GM23338 (cell line): ENCODE measurements around the gene ZNF490. TPM values are rescaled to one million over a fixed set of nuclear protein-coding genes. Genes with fewer than 3 reads are reported as not detected.

Source experiments
- ATAC-seq: fragments of 200-7000 bp; cut with Tn5 transposase; 3 replicates; pipeline ENCODE4 v1.9.1; 2020
- DNase-seq: peaks from one replicate; pipeline ENCODE4 v3.0.0-alpha.2; 2015; ENCODE audit warnings: low spot score
- H2AFZ ChIP-seq: fragments of 200-600 bp; sonication (generic); 2 replicates; pipeline ENCODE4 v1.8.0; 2016; ENCODE audit warnings: antibody characterized with exemption, mild to moderate bottlenecking, moderate library complexity
- H3F3A ChIP-seq: fragments of 200-600 bp; sonication (generic); replicated peaks from 2 replicates; pipeline ENCODE4 v1.8.0; 2017; ENCODE audit warnings: antibody characterized with exemption, mixed run types, low read depth
- H3K27ac ChIP-seq: fragments of 200-600 bp; sonication (generic); 2 replicates; pipeline ENCODE4 v1.6.1; 2016; ENCODE audit warnings: low read depth
- H3K27me3 ChIP-seq: fragments of 200-600 bp; sonication (generic); 2 replicates; pipeline ENCODE4 v1.8.0; 2016; ENCODE audit warnings: mild to moderate bottlenecking, mixed run types, moderate library complexity; ENCODE audit not compliant: insufficient read depth
- H3K36me3 ChIP-seq: fragments of 200-600 bp; sonication (generic); 2 replicates; pipeline ENCODE4 v1.8.0; 2016; ENCODE audit warnings: mild to moderate bottlenecking; ENCODE audit not compliant: insufficient read depth
- H3K4me1 ChIP-seq: fragments of 200-600 bp; sonication (generic); 2 replicates; pipeline ENCODE4 v1.8.0; 2016; ENCODE audit warnings: mild to moderate bottlenecking, moderate library complexity; ENCODE audit not compliant: insufficient read depth
- H3K4me2 ChIP-seq: fragments of 200-600 bp; sonication (generic); 2 replicates; pipeline ENCODE4 v1.7.1; 2017; ENCODE audit warnings: mixed run types
- H3K4me3 ChIP-seq: fragments of 200-600 bp; sonication (generic); 2 replicates; pipeline ENCODE4 v1.6.1; 2016; ENCODE audit warnings: mixed run types
- H3K79me2 ChIP-seq: fragments of 200-600 bp; sonication (generic); replicated peaks from 2 replicates; pipeline ENCODE4 v1.8.0; 2017; ENCODE audit warnings: mild to moderate bottlenecking; ENCODE audit not compliant: insufficient read depth
- H3K9me2 ChIP-seq: fragments of 200-600 bp; sonication (generic); 2 replicates; pipeline ENCODE4 v1.8.0; 2017; ENCODE audit not compliant: insufficient read depth
- H4K20me1 ChIP-seq: fragments of 200-600 bp; sonication (generic); replicated peaks from 2 replicates; pipeline ENCODE4 v1.8.0; 2017; ENCODE audit warnings: mild to moderate bottlenecking; ENCODE audit not compliant: insufficient read depth
- H3K27ac Mint-ChIP-seq: 2 replicates; pipeline ENCODE4 v1.8.0; 2020; ENCODE audit warnings: inconsistent platforms, mild to moderate bottlenecking, moderate library complexity, mixed read lengths
- H3K27me3 Mint-ChIP-seq: 3 replicates; pipeline ENCODE4 v1.8.0; 2022; ENCODE audit warnings: low read depth, mild to moderate bottlenecking, moderate library complexity, mixed read lengths, inconsistent platforms; ENCODE audit not compliant: insufficient read depth, poor library complexity
- H3K36me3 Mint-ChIP-seq: 3 replicates; pipeline ENCODE4 v1.8.0; 2021; ENCODE audit warnings: low read depth, mild to moderate bottlenecking, inconsistent platforms, moderate library complexity, mixed read lengths
- H3K4me1 Mint-ChIP-seq: 3 replicates; pipeline ENCODE4 v1.8.0; 2020; ENCODE audit warnings: mild to moderate bottlenecking, inconsistent platforms, mixed read lengths
- H3K4me3 Mint-ChIP-seq: 3 replicates; pipeline ENCODE4 v1.8.0; 2021; ENCODE audit warnings: moderate library complexity, mild to moderate bottlenecking, inconsistent platforms, mixed read lengths
- H3K9me3 Mint-ChIP-seq: 3 replicates; pipeline ENCODE4 v1.8.0; 2020; ENCODE audit warnings: moderate library complexity, mild to moderate bottlenecking, inconsistent platforms, mixed read lengths
- CREB1 ChIP-seq: fragments of 250-450 bp; sonication (Bioruptor Pico); IDR thresholded peaks from 2 replicates; pipeline ENCODE4 v1.5.0; 2020; ENCODE audit warnings: low read depth, mild to moderate bottlenecking, moderate library complexity
- EZH2 ChIP-seq: fragments of 200-600 bp; sonication (generic); IDR thresholded peaks from one replicate; pipeline ENCODE4 v1.8.0; 2017; ENCODE audit warnings: antibody characterized with exemption, mild to moderate bottlenecking, low read depth; ENCODE audit not compliant: unreplicated experiment
- EZH2phosphoT487 ChIP-seq: fragments of 200-600 bp; sonication (generic); IDR thresholded peaks from one replicate; pipeline ENCODE4 v1.8.1; 2018; ENCODE audit warnings: antibody characterized with exemption; ENCODE audit not compliant: unreplicated experiment
- JUNB ChIP-seq: IDR thresholded peaks from one replicate; pipeline ENCODE4 v1.6.1; 2016; ENCODE audit warnings: antibody characterized with exemption; ENCODE audit not compliant: unreplicated experiment
- NANOG ChIP-seq: IDR thresholded peaks from 2 replicates; pipeline ENCODE4 v1.6.1; 2016; ENCODE audit warnings: antibody characterized with exemption, borderline replicate concordance
- POLR2AphosphoS5 ChIP-seq: IDR thresholded peaks from 2 replicates; pipeline ENCODE4 v1.6.1; 2016; ENCODE audit warnings: antibody characterized with exemption, low read depth
- STAT1 ChIP-seq: IDR thresholded peaks from one replicate; pipeline ENCODE4 v1.6.1; 2016; ENCODE audit warnings: antibody characterized with exemption; ENCODE audit not compliant: unreplicated experiment
- ZNF114 ChIP-seq: fragments of 250-450 bp; sonication (Bioruptor Pico); IDR thresholded peaks from 2 replicates; pipeline ENCODE4 v1.5.0; 2020; ENCODE audit warnings: mild to moderate bottlenecking, moderate library complexity
- ZNF331 ChIP-seq: fragments of 250-450 bp; sonication (Bioruptor Pico); IDR thresholded peaks from 2 replicates; pipeline ENCODE4 v1.5.0; 2020; ENCODE audit warnings: low read depth, mild to moderate bottlenecking, moderate library complexity
- polyA plus RNA-seq: library from polyadenylated mRNA; unstranded; fragments of >200 nt; fragmentation: Nextera tagmentation; extraction: Ambion mirVana; gene quantifications from 2 replicates; pipeline ENCODE4 v1.2.1, GENCODE V29; 2016
- total RNA-seq: library from RNA; depleted of rRNA; stranded (reverse); fragments of >200 nt; shearing (Covaris generic); gene quantifications from 2 replicates; pipeline ENCODE4 v1.2.3, GENCODE V29; 2014
- TF ChIP-seq, protein P1 (sequence below): IDR thresholded peaks from one replicate; pipeline ENCODE4 v1.6.1; 2018; ENCODE audit warnings: antibody characterized with exemption; ENCODE audit not compliant: unreplicated experiment
- TF ChIP-seq, protein P2 (sequence below): IDR thresholded peaks from 2 replicates; pipeline ENCODE4 v1.6.1; 2016; ENCODE audit warnings: antibody characterized with exemption
- TF ChIP-seq, protein P3 (sequence below), 2 experiments: fragments of 200-600 bp in 1 of 2; sonication (generic) in 1 of 2; conservative IDR thresholded peaks; 2 replicates each; pipeline versions ENCODE4 v1.5.1 to v1.6.1; 2016 to 2017; ENCODE audit warnings: antibody characterized with exemption in 2 of 2, low read depth in 2 of 2, mild to moderate bottlenecking in 2 of 2, moderate library complexity in 1 of 2
- TF ChIP-seq, protein P4 (sequence below): fragments of 250-450 bp; sonication (Bioruptor Pico); IDR thresholded peaks from 2 replicates; pipeline ENCODE4 v1.5.0; 2020; ENCODE audit warnings: mild to moderate bottlenecking, moderate library complexity

The ZNF490 gene
- total and polyA plus RNA-seq, 2 experiments from 2014 or later, result 1.4 to 7.3 TPM

DNA sequence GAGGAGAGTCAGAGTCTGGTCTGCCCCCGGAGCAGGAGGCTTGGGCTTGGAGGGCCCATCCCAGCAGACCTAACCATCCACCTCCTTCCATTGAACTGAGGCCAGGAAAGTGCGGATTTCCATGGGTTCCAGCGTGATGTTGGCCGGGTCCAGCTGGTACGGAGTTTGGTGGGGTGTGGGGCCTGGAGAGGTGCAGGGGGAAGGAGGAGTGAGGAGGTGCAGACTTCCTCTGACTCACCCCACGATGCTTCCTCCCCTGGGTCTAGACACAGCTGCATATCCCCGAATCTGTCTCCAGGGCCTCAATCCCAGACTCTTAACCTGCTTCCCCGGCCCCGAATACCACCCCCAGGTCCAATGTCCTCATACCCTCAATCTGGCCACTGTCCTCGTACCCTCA, 35.9 kb upstream of the ZNF490 start:
- TF ChIP-seq ZNF114 (CRISPR knock-in tag), result no peak
- TF ChIP-seq, protein P1, sequence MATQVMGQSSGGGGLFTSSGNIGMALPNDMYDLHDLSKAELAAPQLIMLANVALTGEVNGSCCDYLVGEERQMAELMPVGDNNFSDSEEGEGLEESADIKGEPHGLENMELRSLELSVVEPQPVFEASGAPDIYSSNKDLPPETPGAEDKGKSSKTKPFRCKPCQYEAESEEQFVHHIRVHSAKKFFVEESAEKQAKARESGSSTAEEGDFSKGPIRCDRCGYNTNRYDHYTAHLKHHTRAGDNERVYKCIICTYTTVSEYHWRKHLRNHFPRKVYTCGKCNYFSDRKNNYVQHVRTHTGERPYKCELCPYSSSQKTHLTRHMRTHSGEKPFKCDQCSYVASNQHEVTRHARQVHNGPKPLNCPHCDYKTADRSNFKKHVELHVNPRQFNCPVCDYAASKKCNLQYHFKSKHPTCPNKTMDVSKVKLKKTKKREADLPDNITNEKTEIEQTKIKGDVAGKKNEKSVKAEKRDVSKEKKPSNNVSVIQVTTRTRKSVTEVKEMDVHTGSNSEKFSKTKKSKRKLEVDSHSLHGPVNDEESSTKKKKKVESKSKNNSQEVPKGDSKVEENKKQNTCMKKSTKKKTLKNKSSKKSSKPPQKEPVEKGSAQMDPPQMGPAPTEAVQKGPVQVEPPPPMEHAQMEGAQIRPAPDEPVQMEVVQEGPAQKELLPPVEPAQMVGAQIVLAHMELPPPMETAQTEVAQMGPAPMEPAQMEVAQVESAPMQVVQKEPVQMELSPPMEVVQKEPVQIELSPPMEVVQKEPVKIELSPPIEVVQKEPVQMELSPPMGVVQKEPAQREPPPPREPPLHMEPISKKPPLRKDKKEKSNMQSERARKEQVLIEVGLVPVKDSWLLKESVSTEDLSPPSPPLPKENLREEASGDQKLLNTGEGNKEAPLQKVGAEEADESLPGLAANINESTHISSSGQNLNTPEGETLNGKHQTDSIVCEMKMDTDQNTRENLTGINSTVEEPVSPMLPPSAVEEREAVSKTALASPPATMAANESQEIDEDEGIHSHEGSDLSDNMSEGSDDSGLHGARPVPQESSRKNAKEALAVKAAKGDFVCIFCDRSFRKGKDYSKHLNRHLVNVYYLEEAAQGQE, result no peak
- TF ChIP-seq, protein P2, sequence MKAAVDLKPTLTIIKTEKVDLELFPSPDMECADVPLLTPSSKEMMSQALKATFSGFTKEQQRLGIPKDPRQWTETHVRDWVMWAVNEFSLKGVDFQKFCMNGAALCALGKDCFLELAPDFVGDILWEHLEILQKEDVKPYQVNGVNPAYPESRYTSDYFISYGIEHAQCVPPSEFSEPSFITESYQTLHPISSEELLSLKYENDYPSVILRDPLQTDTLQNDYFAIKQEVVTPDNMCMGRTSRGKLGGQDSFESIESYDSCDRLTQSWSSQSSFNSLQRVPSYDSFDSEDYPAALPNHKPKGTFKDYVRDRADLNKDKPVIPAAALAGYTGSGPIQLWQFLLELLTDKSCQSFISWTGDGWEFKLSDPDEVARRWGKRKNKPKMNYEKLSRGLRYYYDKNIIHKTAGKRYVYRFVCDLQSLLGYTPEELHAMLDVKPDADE, result no peak
- TF ChIP-seq POLR2AphosphoS5, result no peak
- TF ChIP-seq JUNB, result no peak
- no peak for TF ChIP-seq EZH2phosphoT487
- TF ChIP-seq, protein P3, sequence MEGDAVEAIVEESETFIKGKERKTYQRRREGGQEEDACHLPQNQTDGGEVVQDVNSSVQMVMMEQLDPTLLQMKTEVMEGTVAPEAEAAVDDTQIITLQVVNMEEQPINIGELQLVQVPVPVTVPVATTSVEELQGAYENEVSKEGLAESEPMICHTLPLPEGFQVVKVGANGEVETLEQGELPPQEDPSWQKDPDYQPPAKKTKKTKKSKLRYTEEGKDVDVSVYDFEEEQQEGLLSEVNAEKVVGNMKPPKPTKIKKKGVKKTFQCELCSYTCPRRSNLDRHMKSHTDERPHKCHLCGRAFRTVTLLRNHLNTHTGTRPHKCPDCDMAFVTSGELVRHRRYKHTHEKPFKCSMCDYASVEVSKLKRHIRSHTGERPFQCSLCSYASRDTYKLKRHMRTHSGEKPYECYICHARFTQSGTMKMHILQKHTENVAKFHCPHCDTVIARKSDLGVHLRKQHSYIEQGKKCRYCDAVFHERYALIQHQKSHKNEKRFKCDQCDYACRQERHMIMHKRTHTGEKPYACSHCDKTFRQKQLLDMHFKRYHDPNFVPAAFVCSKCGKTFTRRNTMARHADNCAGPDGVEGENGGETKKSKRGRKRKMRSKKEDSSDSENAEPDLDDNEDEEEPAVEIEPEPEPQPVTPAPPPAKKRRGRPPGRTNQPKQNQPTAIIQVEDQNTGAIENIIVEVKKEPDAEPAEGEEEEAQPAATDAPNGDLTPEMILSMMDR (conservative IDR thresholded peaks at IDR 0.05; ENCODE audit: low read depth in 2 of 2), result no peak
- TF ChIP-seq, protein P4, sequence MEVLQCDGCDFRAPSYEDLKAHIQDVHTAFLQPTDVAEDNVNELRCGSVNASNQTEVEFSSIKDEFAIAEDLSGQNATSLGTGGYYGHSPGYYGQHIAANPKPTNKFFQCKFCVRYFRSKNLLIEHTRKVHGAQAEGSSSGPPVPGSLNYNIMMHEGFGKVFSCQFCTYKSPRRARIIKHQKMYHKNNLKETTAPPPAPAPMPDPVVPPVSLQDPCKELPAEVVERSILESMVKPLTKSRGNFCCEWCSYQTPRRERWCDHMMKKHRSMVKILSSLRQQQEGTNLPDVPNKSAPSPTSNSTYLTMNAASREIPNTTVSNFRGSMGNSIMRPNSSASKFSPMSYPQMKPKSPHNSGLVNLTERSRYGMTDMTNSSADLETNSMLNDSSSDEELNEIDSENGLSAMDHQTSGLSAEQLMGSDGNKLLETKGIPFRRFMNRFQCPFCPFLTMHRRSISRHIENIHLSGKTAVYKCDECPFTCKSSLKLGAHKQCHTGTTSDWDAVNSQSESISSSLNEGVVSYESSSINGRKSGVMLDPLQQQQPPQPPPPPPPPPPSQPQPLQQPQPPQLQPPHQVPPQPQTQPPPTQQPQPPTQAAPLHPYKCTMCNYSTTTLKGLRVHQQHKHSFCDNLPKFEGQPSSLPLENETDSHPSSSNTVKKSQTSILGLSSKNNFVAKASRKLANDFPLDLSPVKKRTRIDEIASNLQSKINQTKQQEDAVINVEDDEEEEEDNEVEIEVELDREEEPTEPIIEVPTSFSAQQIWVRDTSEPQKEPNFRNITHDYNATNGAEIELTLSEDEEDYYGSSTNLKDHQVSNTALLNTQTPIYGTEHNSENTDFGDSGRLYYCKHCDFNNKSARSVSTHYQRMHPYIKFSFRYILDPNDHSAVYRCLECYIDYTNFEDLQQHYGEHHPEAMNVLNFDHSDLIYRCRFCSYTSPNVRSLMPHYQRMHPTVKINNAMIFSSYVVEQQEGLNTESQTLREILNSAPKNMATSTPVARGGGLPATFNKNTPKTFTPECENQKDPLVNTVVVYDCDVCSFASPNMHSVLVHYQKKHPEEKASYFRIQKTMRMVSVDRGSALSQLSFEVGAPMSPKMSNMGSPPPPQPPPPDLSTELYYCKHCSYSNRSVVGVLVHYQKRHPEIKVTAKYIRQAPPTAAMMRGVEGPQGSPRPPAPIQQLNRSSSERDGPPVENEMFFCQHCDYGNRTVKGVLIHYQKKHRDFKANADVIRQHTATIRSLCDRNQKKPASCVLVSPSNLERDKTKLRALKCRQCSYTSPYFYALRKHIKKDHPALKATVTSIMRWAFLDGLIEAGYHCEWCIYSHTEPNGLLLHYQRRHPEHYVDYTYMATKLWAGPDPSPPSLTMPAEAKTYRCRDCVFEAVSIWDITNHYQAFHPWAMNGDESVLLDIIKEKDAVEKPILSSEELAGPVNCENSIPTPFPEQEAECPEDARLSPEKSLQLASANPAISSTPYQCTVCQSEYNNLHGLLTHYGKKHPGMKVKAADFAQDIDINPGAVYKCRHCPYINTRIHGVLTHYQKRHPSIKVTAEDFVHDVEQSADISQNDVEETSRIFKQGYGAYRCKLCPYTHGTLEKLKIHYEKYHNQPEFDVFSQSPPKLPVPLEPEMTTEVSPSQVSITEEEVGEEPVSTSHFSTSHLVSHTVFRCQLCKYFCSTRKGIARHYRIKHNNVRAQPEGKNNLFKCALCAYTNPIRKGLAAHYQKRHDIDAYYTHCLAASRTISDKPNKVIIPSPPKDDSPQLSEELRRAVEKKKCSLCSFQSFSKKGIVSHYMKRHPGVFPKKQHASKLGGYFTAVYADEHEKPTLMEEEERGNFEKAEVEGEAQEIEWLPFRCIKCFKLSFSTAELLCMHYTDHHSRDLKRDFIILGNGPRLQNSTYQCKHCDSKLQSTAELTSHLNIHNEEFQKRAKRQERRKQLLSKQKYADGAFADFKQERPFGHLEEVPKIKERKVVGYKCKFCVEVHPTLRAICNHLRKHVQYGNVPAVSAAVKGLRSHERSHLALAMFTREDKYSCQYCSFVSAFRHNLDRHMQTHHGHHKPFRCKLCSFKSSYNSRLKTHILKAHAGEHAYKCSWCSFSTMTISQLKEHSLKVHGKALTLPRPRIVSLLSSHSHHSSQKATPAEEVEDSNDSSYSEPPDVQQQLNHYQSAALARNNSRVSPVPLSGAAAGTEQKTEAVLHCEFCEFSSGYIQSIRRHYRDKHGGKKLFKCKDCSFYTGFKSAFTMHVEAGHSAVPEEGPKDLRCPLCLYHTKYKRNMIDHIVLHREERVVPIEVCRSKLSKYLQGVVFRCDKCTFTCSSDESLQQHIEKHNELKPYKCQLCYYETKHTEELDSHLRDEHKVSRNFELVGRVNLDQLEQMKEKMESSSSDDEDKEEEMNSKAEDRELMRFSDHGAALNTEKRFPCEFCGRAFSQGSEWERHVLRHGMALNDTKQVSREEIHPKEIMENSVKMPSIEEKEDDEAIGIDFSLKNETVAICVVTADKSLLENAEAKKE (CRISPR knock-in tag), result no peak
- no peak for TF ChIP-seq EZH2
- TF ChIP-seq ZNF331 (CRISPR knock-in tag), result no peak
- no peak for TF ChIP-seq NANOG
- TF ChIP-seq CREB1 (CRISPR knock-in tag), result no peak
- no peak for TF ChIP-seq STAT1
- H3K36me3 Mint-ChIP-seq, result peaks cover 17% of the 10 kb centered on the region
- Histone ChIP-seq H4K20me1 (no peaks in the 10 kb centered on the region), H2AFZ (no peak overlapping the region), H3K27ac (no peak overlapping the region), H3K4me1 (no peaks in the 10 kb centered on the region), H3K9me2 (no peaks in the 10 kb centered on the region), H3F3A (0 out of 2 replicates have a peak, but pooled peaks cover 7% of the 10 kb centered on the region), H3K79me2 (no peaks in the 10 kb centered on the region), H3K27me3 (no peaks in the 10 kb centered on the region), H3K36me3 (no peaks in the 10 kb centered on the region), H3K4me3 (no peak overlapping the region), H3K4me2 (no peak overlapping the region)
- H3K27me3 Mint-ChIP-seq, result peaks cover 17% of the 10 kb centered on the region
- H3K4me3 Mint-ChIP-seq, result no peak overlapping the region; the same call in 2 of the 3 replicates
- ATAC-seq (no peak), DNase-seq (no peak)
- H3K9me3 Mint-ChIP-seq, result peaks cover 8% of the 10 kb centered on the region
- H3K4me1 Mint-ChIP-seq, result peaks cover 2% of the 10 kb centered on the region; the same call in 2 of the 3 replicates
- H3K27ac Mint-ChIP-seq, result no peak overlapping the region
